ENCODE results near the gene KLK2.

KLK2 gene

GRCh38 chr19:50916069-50916468 lies 42.8 kb downstream of the KLK2 start:
- Histone ChIP-seq H2BK5ac (ENCODE audit: low read depth, low read length, poor library complexity, severe bottlenecking) (no peak overlapping the region), H3K27me3 (ENCODE audit: control insufficient read depth in 1 of 2, insufficient read depth in 1 of 2, low read length in 2 of 2) (peaks cover 0 to 64% of the 10 kb centered on the region in 2 experiments), H2BK15ac (ENCODE audit: low read depth, poor library complexity, severe bottlenecking) (no peak overlapping the region), H3K23ac (ENCODE audit: low read length in 2 of 2) (no peak overlapping the region), H3K4ac (ENCODE audit: low read depth in 1 of 2, low read length in 2 of 2) (no peak overlapping the region), H3K36me3 (ENCODE audit: control insufficient read depth in 1 of 2, insufficient read depth in 2 of 2, low read depth in 1 of 2, low read length in 2 of 2) (no peaks in the 10 kb centered on the region), H2BK120ac (ENCODE audit: low read depth, low read length) (no peak overlapping the region), H3K4me1 (ENCODE audit: control insufficient read depth, insufficient read depth, low read depth, low read length) (no peaks in the 10 kb centered on the region), H3K18ac (ENCODE audit: low read depth in 1 of 2, low read length in 2 of 2) (no peak overlapping the region), H3K9me3 (ENCODE audit: control insufficient read depth, low read length) (no peaks in the 10 kb centered on the region), H3K4me3 (ENCODE audit: insufficient read depth in 1 of 2, low read depth in 1 of 2, low read length in 2 of 2) (no peak overlapping the region), H3K14ac (ENCODE audit: low read length in 2 of 2) (no peak overlapping the region), H3K9ac (ENCODE audit: low read length) (no peak overlapping the region), H3K27ac (ENCODE audit: low read length, poor library complexity, severe bottlenecking) (no peak overlapping the region), H2AFZ (ENCODE audit: low read depth, low read length) (no peak overlapping the region), H4K8ac (ENCODE audit: low read length) (no peak overlapping the region), H2BK12ac (ENCODE audit: low read length in 2 of 2) (no peak overlapping the region), H3K79me1 (replicated peaks; ENCODE audit: low read length, poor library complexity, severe bottlenecking) (no peaks in the 10 kb centered on the region), H4K91ac (ENCODE audit: low read length) (no peak overlapping the region), H2AK5ac (ENCODE audit: low read length, severe bottlenecking) (no peak overlapping the region), H3K4me2 (ENCODE audit: low read length, poor library complexity, severe bottlenecking) (no peak overlapping the region)
- 70% methylated on average over 2 of the region's 2 CpGs for WGBS
- DNase-seq, result no peak

DNA sequence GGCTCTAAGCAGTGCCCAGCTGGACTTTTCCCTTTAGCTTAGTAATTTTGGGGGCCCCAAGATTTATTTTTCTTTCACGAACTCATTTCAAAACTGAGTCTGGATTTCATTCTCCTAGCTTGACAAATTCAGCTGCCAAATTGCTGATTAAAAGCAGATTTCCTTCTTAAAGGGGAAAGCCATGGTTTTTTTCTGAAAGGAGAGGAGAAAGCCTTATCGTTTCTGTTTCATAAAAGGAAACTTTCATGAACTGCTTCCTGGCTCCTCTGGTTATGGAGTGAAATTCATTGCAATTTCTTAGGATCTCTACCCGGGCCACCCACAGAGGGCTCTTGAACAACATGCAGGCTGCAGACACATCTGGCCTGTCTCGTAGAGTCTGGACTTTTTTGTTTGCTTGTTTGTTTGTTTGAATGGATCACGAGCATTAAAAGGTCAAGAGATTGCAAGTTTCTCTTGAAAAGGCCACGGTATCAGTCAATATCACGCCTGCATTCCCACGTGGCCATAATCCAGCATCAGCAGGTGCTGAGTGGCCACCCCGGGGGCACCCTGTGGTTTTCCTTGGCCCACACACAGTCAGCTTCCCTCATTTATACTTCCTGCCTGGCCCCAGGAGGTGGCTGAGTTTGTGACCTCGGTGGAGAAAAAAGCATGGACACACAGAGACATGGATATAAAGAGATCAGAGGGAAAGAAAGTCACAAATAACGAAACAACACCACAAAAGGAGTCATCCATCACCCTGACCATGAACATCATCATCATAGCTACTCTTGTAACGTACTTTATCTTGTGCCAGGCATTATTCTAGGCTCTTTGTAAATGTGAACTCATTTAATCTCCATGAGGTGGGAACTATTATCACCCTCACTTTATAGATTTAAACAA lies 48.4 kb downstream of the KLK2 start:
- Histone ChIP-seq H2BK12ac (ENCODE audit: low read length in 2 of 2) (no peak overlapping the region), H2AFZ (ENCODE audit: low read depth, low read length) (no peak overlapping the region), H3K9ac (ENCODE audit: low read length) (peak overlapping the region; percentile 26), H3K36me3 (ENCODE audit: control insufficient read depth in 1 of 2, insufficient read depth in 2 of 2, low read depth in 1 of 2, low read length in 2 of 2) (no peaks in the 10 kb centered on the region), H3K4me1 (ENCODE audit: control insufficient read depth, insufficient read depth, low read depth, low read length) (no peaks in the 10 kb centered on the region), H3K27ac (ENCODE audit: low read length, poor library complexity, severe bottlenecking) (no peak overlapping the region), H3K27me3 (ENCODE audit: control insufficient read depth in 1 of 2, insufficient read depth in 1 of 2, low read length in 2 of 2) (peaks cover 0 to 46% of the 10 kb centered on the region in 2 experiments), H3K4me3 (ENCODE audit: insufficient read depth in 1 of 2, low read depth in 1 of 2, low read length in 2 of 2) (peak overlapping the region in 1 of 2 experiments; percentile 34), H3K4me2 (ENCODE audit: low read length, poor library complexity, severe bottlenecking) (no peak overlapping the region), H4K8ac (ENCODE audit: low read length) (no peak overlapping the region), H2BK120ac (ENCODE audit: low read depth, low read length) (no peak overlapping the region), H3K18ac (ENCODE audit: low read depth in 1 of 2, low read length in 2 of 2) (no peak overlapping the region), H4K91ac (ENCODE audit: low read length) (no peak overlapping the region), H2AK5ac (ENCODE audit: low read length, severe bottlenecking) (no peak overlapping the region), H2BK15ac (ENCODE audit: low read depth, poor library complexity, severe bottlenecking) (no peak overlapping the region), H3K4ac (ENCODE audit: low read depth in 1 of 2, low read length in 2 of 2) (no peak overlapping the region), H3K79me1 (replicated peaks; ENCODE audit: low read length, poor library complexity, severe bottlenecking) (no peaks in the 10 kb centered on the region), H3K9me3 (ENCODE audit: control insufficient read depth, low read length) (no peaks in the 10 kb centered on the region), H3K23ac (ENCODE audit: low read length in 2 of 2) (no peak overlapping the region), H3K14ac (ENCODE audit: low read length in 2 of 2) (no peak overlapping the region), H2BK5ac (ENCODE audit: low read depth, low read length, poor library complexity, severe bottlenecking) (no peak overlapping the region)
- no peak for DNase-seq
- WGBS, result 35% methylated on average over 10 of the region's 12 CpGs

- Histone ChIP-seq H2AK5ac (ENCODE audit: low read length, severe bottlenecking) (no peak overlapping the region), H3K27me3 (ENCODE audit: control insufficient read depth in 1 of 2, insufficient read depth in 1 of 2, low read length in 2 of 2) (peaks cover 0 to 46% of the 10 kb centered on the region in 2 experiments)
- WGBS, result 27% methylated on average over 20 of the region's 21 CpGs
Measured at GRCh38 chr19:50922317-50922853, 49.1 kb downstream of the KLK2 start.

DNA sequence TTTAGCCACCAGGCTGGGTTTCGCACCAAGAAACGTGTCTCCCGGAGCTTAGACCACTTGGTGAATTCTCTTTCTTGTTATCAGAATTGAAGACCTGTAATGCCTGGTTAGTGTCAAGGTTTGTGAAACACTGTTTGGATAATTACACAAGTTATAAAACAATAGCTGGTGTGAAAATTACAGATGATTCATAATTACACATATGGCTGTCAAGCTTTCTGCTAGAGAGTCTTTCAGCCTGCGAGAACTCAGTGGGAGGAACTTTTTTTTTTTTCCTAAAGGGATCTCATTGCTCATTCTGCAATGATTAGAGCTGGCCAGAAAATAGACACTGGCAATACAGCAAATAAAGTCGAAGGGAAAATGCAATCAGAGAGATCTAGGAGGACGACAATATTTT lies 51.3 kb downstream of the KLK2 start:
- no peak overlapping the region for H3K9ac ChIP-seq (ENCODE audit: low read length)
- peaks cover 0 to 46% of the 10 kb centered on the region in 2 experiments for H3K27me3 ChIP-seq (ENCODE audit: control insufficient read depth in 1 of 2, insufficient read depth in 1 of 2, low read length in 2 of 2)
- no peak overlapping the region for H2BK120ac ChIP-seq (ENCODE audit: low read depth, low read length)
- no peak overlapping the region for H3K14ac ChIP-seq (ENCODE audit: low read length in 2 of 2)
- H3K79me1 ChIP-seq (replicated peaks; ENCODE audit: low read length, poor library complexity, severe bottlenecking), result no peaks in the 10 kb centered on the region
- no peak overlapping the region for H3K23ac ChIP-seq (ENCODE audit: low read length in 2 of 2)
- H4K91ac ChIP-seq (ENCODE audit: low read length), result no peak overlapping the region
- no peak overlapping the region for H3K4ac ChIP-seq (ENCODE audit: low read depth in 1 of 2, low read length in 2 of 2)
- no peaks in the 10 kb centered on the region for H3K9me3 ChIP-seq (ENCODE audit: control insufficient read depth, low read length)
- H2AFZ ChIP-seq (ENCODE audit: low read depth, low read length), result no peak overlapping the region
- no peak for DNase-seq
- 83% methylated on average over 6 of the region's 6 CpGs for WGBS
- no peaks in the 10 kb centered on the region for H3K4me1 ChIP-seq (ENCODE audit: control insufficient read depth, insufficient read depth, low read depth, low read length)
- no peak overlapping the region for H2BK12ac ChIP-seq (ENCODE audit: low read length in 2 of 2)
- no peak overlapping the region for H2BK15ac ChIP-seq (ENCODE audit: low read depth, poor library complexity, severe bottlenecking)
- H3K36me3 ChIP-seq (ENCODE audit: control insufficient read depth in 1 of 2, insufficient read depth in 2 of 2, low read depth in 1 of 2, low read length in 2 of 2), result no peaks in the 10 kb centered on the region
- H3K4me3 ChIP-seq (ENCODE audit: insufficient read depth in 1 of 2, low read depth in 1 of 2, low read length in 2 of 2), result no peak overlapping the region
- H3K27ac ChIP-seq (ENCODE audit: low read length, poor library complexity, severe bottlenecking), result no peak overlapping the region
- H4K8ac ChIP-seq (ENCODE audit: low read length), result no peak overlapping the region
- no peak overlapping the region for H2AK5ac ChIP-seq (ENCODE audit: low read length, severe bottlenecking)
- H3K4me2 ChIP-seq (ENCODE audit: low read length, poor library complexity, severe bottlenecking), result no peak overlapping the region
- no peak overlapping the region for H2BK5ac ChIP-seq (ENCODE audit: low read depth, low read length, poor library complexity, severe bottlenecking)
- no peak overlapping the region for H3K18ac ChIP-seq (ENCODE audit: low read depth in 1 of 2, low read length in 2 of 2)

More at GRCh38 chr19:50922317-50922853, 49.1 kb downstream of the KLK2 start:
- no peak overlapping the region for H3K14ac ChIP-seq (ENCODE audit: low read length in 2 of 2)
- H3K79me1 ChIP-seq (replicated peaks; ENCODE audit: low read length, poor library complexity, severe bottlenecking), result no peaks in the 10 kb centered on the region
- no peak overlapping the region for H3K4me2 ChIP-seq (ENCODE audit: low read length, poor library complexity, severe bottlenecking)
- H2AFZ ChIP-seq (ENCODE audit: low read depth, low read length), result no peak overlapping the region
- no peaks in the 10 kb centered on the region for H3K4me1 ChIP-seq (ENCODE audit: control insufficient read depth, insufficient read depth, low read depth, low read length)
- no peak overlapping the region for H2BK12ac ChIP-seq (ENCODE audit: low read length in 2 of 2)
- H3K9ac ChIP-seq (ENCODE audit: low read length), result peak overlapping the region; percentile 51
- H2BK120ac ChIP-seq (ENCODE audit: low read depth, low read length), result no peak overlapping the region
- no peaks in the 10 kb centered on the region for H3K36me3 ChIP-seq (ENCODE audit: control insufficient read depth in 1 of 2, insufficient read depth in 2 of 2, low read depth in 1 of 2, low read length in 2 of 2)
- H3K27ac ChIP-seq (ENCODE audit: low read length, poor library complexity, severe bottlenecking), result no peak overlapping the region
- no peak overlapping the region for H2BK15ac ChIP-seq (ENCODE audit: low read depth, poor library complexity, severe bottlenecking)
- no peak overlapping the region for H2BK5ac ChIP-seq (ENCODE audit: low read depth, low read length, poor library complexity, severe bottlenecking)
- H3K4me3 ChIP-seq (ENCODE audit: insufficient read depth in 1 of 2, low read depth in 1 of 2, low read length in 2 of 2), result no peak overlapping the region
- no peak overlapping the region for H4K91ac ChIP-seq (ENCODE audit: low read length)
- no peak overlapping the region for H3K18ac ChIP-seq (ENCODE audit: low read depth in 1 of 2, low read length in 2 of 2)
- no peak overlapping the region for H3K4ac ChIP-seq (ENCODE audit: low read depth in 1 of 2, low read length in 2 of 2)
- DNase-seq, result peak; percentile 55
- no peak overlapping the region for H4K8ac ChIP-seq (ENCODE audit: low read length)
- no peaks in the 10 kb centered on the region for H3K9me3 ChIP-seq (ENCODE audit: control insufficient read depth, low read length)
- H3K23ac ChIP-seq (ENCODE audit: low read length in 2 of 2), result no peak overlapping the region
